Measurements from ENCODE around the gene LCOR.

Gene LCOR

DNA sequence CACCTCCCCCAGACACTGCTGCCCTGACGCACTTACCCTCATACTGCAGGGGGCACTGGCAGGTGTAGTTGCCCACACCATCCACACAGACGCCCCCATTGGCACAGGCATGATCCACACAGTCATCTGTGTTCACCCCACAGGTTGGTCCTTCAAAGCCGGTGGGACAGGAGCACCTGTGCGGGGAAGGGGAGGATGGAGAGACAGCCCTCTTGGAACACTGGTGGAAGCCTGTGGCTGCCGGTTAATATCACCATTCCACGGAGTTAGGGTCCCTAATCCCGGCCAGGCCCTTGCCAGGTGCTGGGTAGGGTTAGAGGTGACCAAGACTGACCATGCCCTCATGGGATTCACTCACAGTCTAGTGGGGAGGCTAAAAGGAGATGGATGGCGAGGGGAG, 181.9 kb downstream of the LCOR start:
- no peak overlapping the region for H3K9ac ChIP-seq (ENCODE audit: low read length in 5 of 5)
- H3K9me3 ChIP-seq (ENCODE audit: control insufficient read depth in 5 of 5, low read length in 5 of 5), result peaks cover 0 to 3% (median 0%) of the 10 kb centered on the region in 5 donors
- H3K4me1 ChIP-seq (ENCODE audit: control insufficient read depth in 5 of 5, insufficient read depth in 5 of 5, low read length in 5 of 5), result no peaks in the 10 kb centered on the region
- H3K36me3 ChIP-seq (ENCODE audit: control insufficient read depth in 5 of 5, insufficient read depth in 5 of 5, low read length in 5 of 5), result no peaks in the 10 kb centered on the region
- H3K4me3 ChIP-seq (ENCODE audit: low read depth in 1 of 5, low read length in 5 of 5), result no peak overlapping the region
- H3K27ac ChIP-seq (ENCODE audit: low read depth, low read length), result no peak overlapping the region
- H3K27me3 ChIP-seq (ENCODE audit: control insufficient read depth in 5 of 5, insufficient read depth in 4 of 5, low read length in 5 of 5), result no peaks in the 10 kb centered on the region

GRCh38 chr10:97015240-97015639, 183.1 kb downstream of the LCOR start:
- Histone ChIP-seq H3K27ac (ENCODE audit: low read depth, low read length) (no peak overlapping the region), H3K36me3 (ENCODE audit: control insufficient read depth in 5 of 5, insufficient read depth in 5 of 5, low read length in 5 of 5) (no peaks in the 10 kb centered on the region), H3K9me3 (ENCODE audit: control insufficient read depth in 5 of 5, low read length in 5 of 5) (no peaks in the 10 kb centered on the region), H3K27me3 (ENCODE audit: control insufficient read depth in 5 of 5, insufficient read depth in 4 of 5, low read length in 5 of 5) (no peaks in the 10 kb centered on the region), H3K9ac (ENCODE audit: low read length in 5 of 5) (no peak overlapping the region), H3K4me3 (ENCODE audit: low read depth in 1 of 5, low read length in 5 of 5) (no peak overlapping the region), H3K4me1 (ENCODE audit: control insufficient read depth in 5 of 5, insufficient read depth in 5 of 5, low read length in 5 of 5) (peaks cover 0 to under 1% (median 0%) of the 10 kb centered on the region in 5 donors)

DNA sequence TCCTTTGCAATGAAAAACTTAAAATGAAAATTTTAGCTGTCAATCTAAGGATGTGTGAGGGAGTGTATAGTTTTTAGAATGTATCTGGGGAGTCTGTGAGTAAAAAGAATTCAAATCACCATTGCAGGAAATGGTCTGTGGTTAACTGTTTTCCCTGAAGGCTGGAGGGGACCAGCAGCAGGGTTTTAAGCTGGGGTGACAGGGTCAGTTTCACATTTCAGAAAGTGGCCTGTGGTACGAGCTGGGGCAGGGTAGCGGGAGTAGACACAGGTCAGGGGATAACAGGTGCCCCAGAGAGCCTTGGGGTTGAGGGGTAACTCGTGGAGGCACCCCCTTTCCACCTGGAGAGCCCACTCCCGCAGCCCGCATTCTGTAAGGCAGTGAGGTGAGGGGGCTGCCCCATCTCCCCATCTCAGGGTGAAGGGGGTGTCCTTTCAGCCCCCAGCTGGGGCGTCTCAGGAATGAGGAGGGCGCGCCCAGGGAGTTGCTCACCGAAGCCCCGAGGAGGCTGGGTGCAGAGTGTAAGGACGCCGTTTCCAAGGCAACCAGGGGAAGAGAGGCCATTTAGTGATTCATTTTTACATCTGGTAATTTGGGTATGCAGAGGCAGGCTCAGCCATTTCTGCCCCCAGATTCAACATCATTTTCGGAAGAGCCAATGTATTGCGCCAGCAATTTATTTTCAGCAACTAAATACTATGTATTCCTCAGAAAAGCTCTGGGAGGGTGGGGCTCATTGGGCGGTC, 184.8 kb downstream of the LCOR start:
- Histone ChIP-seq H3K27me3 (ENCODE audit: control insufficient read depth in 5 of 5, insufficient read depth in 4 of 5, low read length in 5 of 5) (no peaks in the 10 kb centered on the region), H3K4me1 (ENCODE audit: control insufficient read depth in 5 of 5, insufficient read depth in 5 of 5, low read length in 5 of 5) (peaks cover 0 to 12% (median 10%) of the 10 kb centered on the region in 5 donors), H3K27ac (ENCODE audit: low read depth, low read length) (no peak overlapping the region), H3K4me3 (ENCODE audit: low read depth in 1 of 5, low read length in 5 of 5) (no peak overlapping the region), H3K9ac (ENCODE audit: low read length in 5 of 5) (no peak overlapping the region), H3K36me3 (ENCODE audit: control insufficient read depth in 5 of 5, insufficient read depth in 5 of 5, low read length in 5 of 5) (no peaks in the 10 kb centered on the region), H3K9me3 (ENCODE audit: control insufficient read depth in 5 of 5, low read length in 5 of 5) (no peaks in the 10 kb centered on the region)

DNA sequence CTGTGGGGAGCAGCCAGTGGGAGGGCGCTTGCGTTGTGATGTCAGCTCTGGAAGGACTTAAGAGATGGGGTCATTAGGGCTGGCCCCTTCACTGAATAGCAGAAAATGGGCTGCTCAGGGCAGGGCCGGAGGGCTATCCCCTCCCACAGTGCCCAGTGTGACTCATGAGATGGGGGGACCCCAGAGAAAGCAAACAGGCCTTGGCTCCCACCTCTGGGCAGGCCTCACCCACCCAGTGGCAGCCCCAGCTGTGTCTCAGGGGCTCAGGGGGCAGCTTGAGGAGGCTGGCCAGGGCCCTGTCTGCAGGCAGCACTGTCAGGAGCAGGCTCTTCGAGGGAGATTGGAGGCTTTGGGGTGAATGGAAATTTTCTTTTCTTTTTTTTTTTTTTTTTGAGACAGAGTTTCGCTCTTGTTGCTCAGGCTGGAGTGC, 185.4 kb downstream of the LCOR start:
- Histone ChIP-seq H3K9ac (ENCODE audit: low read length in 5 of 5) (no peak overlapping the region), H3K27ac (ENCODE audit: low read depth, low read length) (no peak overlapping the region), H3K36me3 (ENCODE audit: control insufficient read depth in 5 of 5, insufficient read depth in 5 of 5, low read length in 5 of 5) (no peaks in the 10 kb centered on the region), H3K27me3 (ENCODE audit: control insufficient read depth in 5 of 5, insufficient read depth in 4 of 5, low read length in 5 of 5) (no peaks in the 10 kb centered on the region), H3K4me3 (ENCODE audit: low read depth in 1 of 5, low read length in 5 of 5) (no peak overlapping the region), H3K4me1 (ENCODE audit: control insufficient read depth in 5 of 5, insufficient read depth in 5 of 5, low read length in 5 of 5) (peaks cover 0 to 12% (median 10%) of the 10 kb centered on the region in 5 donors), H3K9me3 (ENCODE audit: control insufficient read depth in 5 of 5, low read length in 5 of 5) (no peaks in the 10 kb centered on the region)

GRCh38 chr10:97018251-97019212, 186.4 kb downstream of the LCOR start:
- Histone ChIP-seq H3K27me3 (ENCODE audit: control insufficient read depth in 5 of 5, insufficient read depth in 4 of 5, low read length in 5 of 5) (no peaks in the 10 kb centered on the region), H3K9me3 (ENCODE audit: control insufficient read depth in 5 of 5, low read length in 5 of 5) (no peaks in the 10 kb centered on the region), H3K4me1 (ENCODE audit: control insufficient read depth in 5 of 5, insufficient read depth in 5 of 5, low read length in 5 of 5) (peaks cover 0 to 15% (median 10%) of the 10 kb centered on the region in 5 donors), H3K4me3 (ENCODE audit: low read depth in 1 of 5, low read length in 5 of 5) (no peak overlapping the region), H3K9ac (ENCODE audit: low read length in 5 of 5) (no peak overlapping the region), H3K27ac (ENCODE audit: low read depth, low read length) (no peak overlapping the region), H3K36me3 (ENCODE audit: control insufficient read depth in 5 of 5, insufficient read depth in 5 of 5, low read length in 5 of 5) (no peaks in the 10 kb centered on the region)

DNA sequence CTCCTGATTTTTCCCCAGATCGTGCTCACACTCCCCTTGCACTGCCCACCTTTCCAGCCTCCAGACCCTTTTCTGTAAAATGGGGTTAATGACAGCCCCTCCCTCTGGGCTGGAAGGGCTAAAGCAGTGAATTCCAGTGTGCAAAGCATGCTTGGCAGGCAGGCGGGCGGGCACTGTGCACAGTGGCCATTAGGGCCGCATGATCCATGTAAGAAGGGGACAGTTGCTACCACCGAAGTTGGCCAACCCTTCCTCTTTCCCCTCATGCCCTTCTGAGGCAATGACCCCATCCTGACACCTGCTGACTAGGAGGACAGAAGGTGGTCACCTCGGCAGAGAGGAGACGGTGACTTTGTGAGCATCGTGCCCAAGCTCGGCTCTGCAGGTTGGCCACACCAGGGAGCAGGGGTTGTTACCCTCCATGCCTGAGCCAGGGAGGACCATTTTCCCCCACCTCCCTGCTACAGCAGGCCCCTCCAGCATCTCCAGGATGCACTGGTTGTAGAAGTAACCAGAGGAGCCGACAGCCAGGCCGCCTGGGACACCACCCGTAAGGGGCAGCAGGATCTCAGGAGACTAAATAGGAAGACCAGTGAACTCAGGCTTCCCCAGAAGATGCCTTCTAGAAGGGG, 187.2 kb downstream of the LCOR start:
- Histone ChIP-seq H3K9ac (ENCODE audit: low read length in 5 of 5) (no peak overlapping the region), H3K4me1 (ENCODE audit: control insufficient read depth in 5 of 5, insufficient read depth in 5 of 5, low read length in 5 of 5) (peaks cover 2 to 23% (median 18%) of the 10 kb centered on the region in 5 donors), H3K27me3 (ENCODE audit: control insufficient read depth in 5 of 5, insufficient read depth in 4 of 5, low read length in 5 of 5) (no peaks in the 10 kb centered on the region), H3K36me3 (ENCODE audit: control insufficient read depth in 5 of 5, insufficient read depth in 5 of 5, low read length in 5 of 5) (no peaks in the 10 kb centered on the region), H3K27ac (ENCODE audit: low read depth, low read length) (no peak overlapping the region), H3K4me3 (ENCODE audit: low read depth in 1 of 5, low read length in 5 of 5) (no peak overlapping the region), H3K9me3 (ENCODE audit: control insufficient read depth in 5 of 5, low read length in 5 of 5) (no peaks in the 10 kb centered on the region)

DNA sequence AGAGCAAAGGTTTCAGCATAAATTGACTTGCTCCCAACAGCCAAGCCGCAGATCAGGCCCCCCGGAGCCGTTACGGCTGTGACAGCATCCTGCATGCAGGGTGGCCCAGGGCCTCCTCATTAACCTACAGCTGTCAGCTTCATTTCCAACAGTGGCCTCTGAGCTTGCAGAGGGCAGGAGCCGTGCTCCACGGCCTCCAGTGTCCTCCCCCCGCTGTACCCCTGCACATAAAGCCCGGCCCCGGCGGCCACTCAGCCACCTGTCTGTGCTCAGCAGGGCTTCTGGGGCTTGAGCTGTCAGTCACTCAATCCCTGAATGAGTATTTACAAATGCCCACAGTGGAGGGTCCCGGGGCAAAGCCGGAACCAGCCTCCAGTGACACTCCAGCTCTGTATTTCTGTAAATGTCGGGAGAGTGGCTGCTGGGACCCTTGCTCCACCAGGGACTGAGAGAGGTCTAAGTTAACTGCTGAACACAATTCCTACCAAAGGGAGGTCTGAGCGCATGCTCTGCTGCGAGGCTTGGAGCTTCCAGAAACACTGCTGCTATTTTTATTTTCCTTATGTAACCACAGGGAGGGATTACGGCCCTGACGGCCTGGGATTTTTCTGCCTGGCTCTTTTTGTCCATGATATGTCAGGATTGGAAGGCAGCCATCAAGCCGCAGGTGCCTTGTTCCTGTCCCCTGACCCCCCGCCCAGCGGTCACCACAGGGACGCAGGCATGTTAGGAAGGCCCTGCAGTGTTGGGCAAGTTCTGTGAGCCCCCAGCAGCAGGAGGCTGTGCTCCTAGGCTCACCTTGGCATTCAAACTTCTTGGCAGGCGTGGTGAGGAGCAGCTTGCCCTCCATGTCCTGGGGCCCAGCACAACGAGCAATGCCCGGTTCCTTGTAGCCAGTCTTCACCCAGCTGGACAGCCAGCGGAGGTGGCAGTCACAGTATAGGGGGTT, 188.6 kb downstream of the LCOR start:
- Histone ChIP-seq H3K36me3 (ENCODE audit: control insufficient read depth in 5 of 5, insufficient read depth in 5 of 5, low read length in 5 of 5) (no peaks in the 10 kb centered on the region), H3K9me3 (ENCODE audit: control insufficient read depth in 5 of 5, low read length in 5 of 5) (no peaks in the 10 kb centered on the region), H3K9ac (ENCODE audit: low read length in 5 of 5) (peak overlapping the region in 3 of 5 donors; percentile 2 to 37 (median 14)), H3K4me3 (ENCODE audit: low read depth in 1 of 5, low read length in 5 of 5) (no peak overlapping the region), H3K4me1 (ENCODE audit: control insufficient read depth in 5 of 5, insufficient read depth in 5 of 5, low read length in 5 of 5) (peaks cover 2 to 32% (median 21%) of the 10 kb centered on the region in 5 donors), H3K27ac (ENCODE audit: low read depth, low read length) (peak overlapping the region; percentile 62), H3K27me3 (ENCODE audit: control insufficient read depth in 5 of 5, insufficient read depth in 4 of 5, low read length in 5 of 5) (no peaks in the 10 kb centered on the region)

DNA sequence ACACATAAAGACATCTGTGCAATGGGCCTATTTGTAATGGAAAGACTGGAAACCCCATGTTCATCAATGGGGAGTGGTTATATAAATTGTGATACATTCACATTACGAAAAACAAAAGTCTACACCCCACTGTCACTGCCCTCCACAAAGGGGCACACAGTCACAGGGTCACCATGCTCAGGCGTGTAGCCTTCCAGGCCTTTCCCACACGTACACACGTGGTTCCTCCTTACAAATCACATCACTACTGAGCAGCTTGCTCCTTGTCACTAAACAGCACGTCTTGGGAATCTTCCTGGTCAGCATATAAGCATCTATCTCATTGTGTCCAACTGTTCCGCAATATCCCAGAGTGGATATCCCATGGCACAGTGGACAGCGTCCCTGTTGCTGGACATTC, 190.5 kb downstream of the LCOR start:
- H3K27ac ChIP-seq (ENCODE audit: low read depth, low read length), result peak overlapping the region; percentile 84
- no peaks in the 10 kb centered on the region for H3K36me3 ChIP-seq (ENCODE audit: control insufficient read depth in 5 of 5, insufficient read depth in 5 of 5, low read length in 5 of 5)
- no peak overlapping the region for H3K4me3 ChIP-seq (ENCODE audit: low read depth in 1 of 5, low read length in 5 of 5)
- no peak overlapping the region for H3K9ac ChIP-seq (ENCODE audit: low read length in 5 of 5)
- H3K9me3 ChIP-seq (ENCODE audit: control insufficient read depth in 5 of 5, low read length in 5 of 5), result no peaks in the 10 kb centered on the region
- no peaks in the 10 kb centered on the region for H3K27me3 ChIP-seq (ENCODE audit: control insufficient read depth in 5 of 5, insufficient read depth in 4 of 5, low read length in 5 of 5)
- H3K4me1 ChIP-seq (ENCODE audit: control insufficient read depth in 5 of 5, insufficient read depth in 5 of 5, low read length in 5 of 5), result peaks cover 2 to 32% (median 21%) of the 10 kb centered on the region in 5 donors

All from subcutaneous abdominal adipose tissue (tissue), 5 donors.